Measurements from ENCODE around the gene MICAL3.

MICAL3 gene

GRCh38 chr22:17738386-17739128 lies 285.8 kb downstream of the MICAL3 start:
- DNase-seq, result no peak

Data from effector CD4-positive, alpha-beta T cell (primary cell).